Immature natural killer cell (primary cell): ENCODE data around the gene MSRB3. TPM values are rescaled to one million over a fixed set of nuclear protein-coding genes. Genes with fewer than 3 reads are reported as not detected.
"Not testable (repeated sequence)": the region's sequence is repeated elsewhere in the genome, so short reads cannot be mapped to it uniquely, and the experiment has no call there.

Source experiments
- DNase-seq, 3 donors: peaks; one replicate each; pipeline ENCODE4 v3.0.0; 2022; ENCODE audit warnings: mixed read lengths in 1 of 3
- H3K27ac Mint-ChIP-seq, 6 donors: one replicate each; pipeline ENCODE4 v1.8.0; 2020; ENCODE audit warnings: mixed read lengths in 6 of 6, mild to moderate bottlenecking in 5 of 6, inconsistent platforms in 4 of 6, moderate library complexity in 3 of 6
- H3K27me3 Mint-ChIP-seq, 3 donors: one replicate each; pipeline ENCODE4 v1.8.0; 2020 to 2021; ENCODE audit warnings: low read depth in 3 of 3, mild to moderate bottlenecking in 3 of 3, mixed read lengths in 3 of 3, moderate library complexity in 3 of 3, inconsistent platforms in 1 of 3
- H3K36me3 Mint-ChIP-seq, 3 donors: one replicate each; pipeline ENCODE4 v1.8.0; 2020; ENCODE audit warnings: mixed read lengths in 3 of 3, inconsistent platforms in 2 of 3, mild to moderate bottlenecking in 2 of 3
- H3K4me1 Mint-ChIP-seq, 2 donors: one replicate each; pipeline ENCODE4 v1.8.0; 2020; ENCODE audit warnings: inconsistent platforms in 2 of 2, mild to moderate bottlenecking in 2 of 2, mixed read lengths in 2 of 2, moderate library complexity in 1 of 2
- H3K4me3 Mint-ChIP-seq, 5 donors: one replicate each; pipeline ENCODE4 v1.8.0; 2020; ENCODE audit warnings: mild to moderate bottlenecking in 5 of 5, mixed read lengths in 5 of 5, inconsistent platforms in 3 of 5, moderate library complexity in 3 of 5
- H3K9me3 Mint-ChIP-seq, 6 donors: one replicate each; pipeline ENCODE4 v1.8.0; 2020; ENCODE audit warnings: mild to moderate bottlenecking in 6 of 6, mixed read lengths in 6 of 6, inconsistent platforms in 4 of 6, moderate library complexity in 3 of 6
- polyA plus RNA-seq, 3 donors: library from polyadenylated mRNA; unstranded; fragments of 300-500 nt; fragmentation: Illumina TruSeq; gene quantifications; one replicate each; pipeline ENCODE4 v1.2.3, GENCODE V29; 2021

The MSRB3 gene
- polyA plus RNA-seq, 3 donors from 2014 or later, result 3.0 to 4.6 (median 3.2) TPM

DNA sequence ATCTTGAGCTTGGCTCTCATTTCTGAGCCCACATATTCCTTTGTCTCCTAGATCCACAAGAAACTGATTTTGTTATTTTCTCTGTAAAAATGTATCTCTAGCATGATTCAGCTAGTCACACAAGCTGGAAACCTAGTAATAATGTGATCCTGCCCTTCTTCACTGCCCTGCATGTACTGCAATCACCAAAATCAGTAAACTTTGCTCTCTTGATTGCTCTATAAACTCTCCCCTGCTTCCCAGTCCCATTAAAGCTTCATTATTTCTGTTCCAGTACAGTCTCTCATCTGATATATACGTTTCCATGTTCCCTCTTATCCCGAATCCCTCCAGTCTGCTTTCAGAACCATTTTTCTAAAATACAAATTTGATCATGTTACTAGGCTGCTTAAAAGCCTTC, 166.5 kb downstream of the MSRB3 start:
- DNase-seq, result no peak
- H3K4me3 Mint-ChIP-seq, result no peak overlapping the region
- H3K9me3 Mint-ChIP-seq, result no peaks in the 10 kb centered on the region
- H3K27ac Mint-ChIP-seq, result no peak overlapping the region
- H3K4me1 Mint-ChIP-seq, result no peaks in the 10 kb centered on the region
- H3K36me3 Mint-ChIP-seq, result no peaks in the 10 kb centered on the region
- H3K27me3 Mint-ChIP-seq, result peaks cover 0 to 3% (median 3%) of the 10 kb centered on the region in 3 donors

- Mint-ChIP-seq H3K27me3 (peaks cover 0 to 5% (median 3%) of the 10 kb centered on the region in 3 donors), H3K4me1 (no peaks in the 10 kb centered on the region), H3K9me3 (peaks cover 0 to 3% (median 0%) of the 10 kb centered on the region in 6 donors), H3K36me3 (no peaks in the 10 kb centered on the region), H3K27ac (no peak overlapping the region), H3K4me3 (no peak overlapping the region)
- DNase-seq, result no peak
Measured at GRCh38 chr12:65446901-65447300, 168.4 kb downstream of the MSRB3 start.

GRCh38 chr12:65449400-65449799, 170.9 kb downstream of the MSRB3 start:
- H3K27ac Mint-ChIP-seq, result no peak overlapping the region
- H3K36me3 Mint-ChIP-seq, result no peaks in the 10 kb centered on the region
- no peaks in the 10 kb centered on the region for H3K4me1 Mint-ChIP-seq
- peaks cover 0 to 3% (median 0%) of the 10 kb centered on the region in 6 donors for H3K9me3 Mint-ChIP-seq
- DNase-seq, result no peak
- H3K4me3 Mint-ChIP-seq, result no peak overlapping the region
- peaks cover 0 to 4% (median 3%) of the 10 kb centered on the region in 3 donors for H3K27me3 Mint-ChIP-seq

- no peak overlapping the region for H3K27ac Mint-ChIP-seq
- peaks cover 0 to 3% (median 0%) of the 10 kb centered on the region in 6 donors for H3K9me3 Mint-ChIP-seq
- no peaks in the 10 kb centered on the region for H3K36me3 Mint-ChIP-seq
- no peak for DNase-seq
- H3K4me3 Mint-ChIP-seq, result no peak overlapping the region
- H3K4me1 Mint-ChIP-seq, result no peaks in the 10 kb centered on the region
- H3K27me3 Mint-ChIP-seq, result peaks cover 0 to 4% (median 3%) of the 10 kb centered on the region in 3 donors
Measured at GRCh38 chr12:65450625-65451024, 172.1 kb downstream of the MSRB3 start.

GRCh38 chr12:65454115-65454787, 175.8 kb downstream of the MSRB3 start:
- no peak for DNase-seq
- Mint-ChIP-seq H3K4me1 (no peaks in the 10 kb centered on the region), H3K27ac (no peak overlapping the region), H3K27me3 (peaks cover 0 to 6% (median 0%) of the 10 kb centered on the region in 3 donors), H3K4me3 (no peak overlapping the region), H3K36me3 (no peaks in the 10 kb centered on the region), H3K9me3 (peaks cover 0 to 3% (median 0%) of the 10 kb centered on the region in 6 donors)

DNA sequence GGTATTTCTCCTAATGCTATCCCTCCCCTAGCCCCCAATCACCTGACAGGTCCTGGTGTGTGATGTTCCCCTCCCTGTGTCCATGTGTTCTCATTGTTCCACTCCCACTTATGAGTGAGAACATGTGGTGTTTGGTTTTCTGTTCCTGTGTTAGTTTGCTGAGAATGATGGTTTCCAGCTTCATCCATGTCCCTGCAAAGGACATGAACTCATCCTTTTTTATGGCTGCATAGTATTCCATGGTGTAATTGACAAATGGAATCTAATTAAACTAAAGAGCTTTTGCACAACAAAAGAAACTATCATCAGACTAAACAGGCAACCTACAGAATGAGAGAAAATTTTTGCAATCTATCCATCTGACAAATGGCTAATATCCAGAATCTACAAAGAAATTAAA, 178.9 kb downstream of the MSRB3 start:
- not testable (repeated sequence) for H3K4me1 Mint-ChIP-seq, H3K4me3 Mint-ChIP-seq, DNase-seq, H3K9me3 Mint-ChIP-seq, H3K27me3 Mint-ChIP-seq, H3K27ac Mint-ChIP-seq, H3K36me3 Mint-ChIP-seq

- Mint-ChIP-seq H3K4me1 (no peaks in the 10 kb centered on the region), H3K27ac (no peak overlapping the region), H3K36me3 (no peaks in the 10 kb centered on the region), H3K4me3 (no peak overlapping the region), H3K9me3 (peaks cover 0 to 3% (median 0%) of the 10 kb centered on the region in 6 donors), H3K27me3 (peaks cover 0 to 6% (median 0%) of the 10 kb centered on the region in 3 donors)
- no peak for DNase-seq
Measured at GRCh38 chr12:65458718-65459117, 180.2 kb downstream of the MSRB3 start.

DNA sequence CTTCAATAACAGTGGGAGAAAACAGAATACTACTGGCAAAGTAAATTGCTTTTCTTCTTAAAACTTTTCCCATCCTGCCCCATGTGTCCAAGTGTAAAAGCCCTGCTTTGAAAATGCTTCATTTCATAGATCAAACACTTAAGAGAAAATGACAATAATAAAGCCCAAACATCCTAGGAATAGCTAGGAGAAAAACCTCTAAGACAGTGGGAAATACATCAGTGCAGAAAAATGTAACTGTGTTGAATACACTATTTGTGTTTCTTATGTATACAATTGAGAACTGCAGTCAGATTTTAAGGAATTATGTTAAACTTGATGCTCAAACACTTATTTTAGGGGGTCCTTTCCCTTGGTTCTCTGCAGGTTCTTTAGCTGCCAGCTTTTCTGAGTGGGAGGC, 181.1 kb downstream of the MSRB3 start:
- H3K36me3 Mint-ChIP-seq, result no peaks in the 10 kb centered on the region
- H3K4me3 Mint-ChIP-seq, result no peak overlapping the region
- H3K27me3 Mint-ChIP-seq, result peaks cover 0 to 4% (median 0%) of the 10 kb centered on the region in 3 donors
- H3K4me1 Mint-ChIP-seq, result no peaks in the 10 kb centered on the region
- no peak overlapping the region for H3K27ac Mint-ChIP-seq
- no peak for DNase-seq
- peaks cover 0 to 3% (median 0%) of the 10 kb centered on the region in 6 donors for H3K9me3 Mint-ChIP-seq

DNA sequence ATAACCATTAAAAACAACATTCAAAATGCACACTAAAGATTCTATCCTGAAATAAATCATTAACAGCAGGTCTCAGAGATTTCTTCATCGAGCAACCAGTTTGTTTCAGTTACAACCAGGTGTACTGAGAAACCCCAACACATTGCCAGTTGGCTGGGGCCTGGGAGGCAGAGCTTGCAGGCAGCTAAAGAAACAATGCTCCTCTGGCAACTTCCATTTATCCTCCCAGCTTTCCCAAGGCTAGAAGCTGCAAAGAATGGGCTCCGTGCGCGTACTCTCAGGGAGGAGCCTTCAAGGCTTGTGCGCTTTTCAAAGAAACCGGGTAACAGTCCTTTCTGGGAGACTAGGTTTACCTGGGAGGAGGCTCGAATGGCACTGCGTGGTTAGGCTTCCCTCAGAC, 181.6 kb downstream of the MSRB3 start:
- peaks cover 0 to 4% (median 0%) of the 10 kb centered on the region in 3 donors for H3K27me3 Mint-ChIP-seq
- H3K36me3 Mint-ChIP-seq, result no peaks in the 10 kb centered on the region
- H3K4me1 Mint-ChIP-seq, result no peaks in the 10 kb centered on the region
- H3K27ac Mint-ChIP-seq, result no peak overlapping the region
- H3K4me3 Mint-ChIP-seq, result no peak overlapping the region
- DNase-seq, result no peak
- peaks cover 0 to 3% (median 0%) of the 10 kb centered on the region in 6 donors for H3K9me3 Mint-ChIP-seq

DNA sequence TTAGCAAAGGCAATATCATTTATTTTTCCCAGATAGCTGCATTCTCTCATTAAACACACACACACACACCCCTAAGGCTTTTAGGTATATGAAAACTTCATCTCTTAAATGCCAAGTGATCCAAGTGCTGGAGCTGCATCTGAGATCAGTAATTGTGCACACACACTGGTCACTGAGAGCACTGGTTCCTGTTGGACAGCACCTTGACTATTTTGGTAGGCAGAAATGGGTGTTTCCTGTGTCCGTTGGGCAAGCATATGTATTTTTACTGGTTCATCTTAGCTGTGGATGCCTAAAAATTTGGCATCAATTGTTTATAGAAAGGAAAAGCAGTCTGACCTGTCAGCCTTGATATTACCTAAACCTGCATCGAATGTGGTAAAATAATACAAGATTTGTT, 182.5 kb downstream of the MSRB3 start:
- no peaks in the 10 kb centered on the region for H3K36me3 Mint-ChIP-seq
- H3K4me3 Mint-ChIP-seq, result no peak overlapping the region
- DNase-seq, result no peak
- no peaks in the 10 kb centered on the region for H3K4me1 Mint-ChIP-seq
- H3K9me3 Mint-ChIP-seq, result peaks cover 0 to 3% (median 0%) of the 10 kb centered on the region in 6 donors
- H3K27ac Mint-ChIP-seq, result no peak overlapping the region
- H3K27me3 Mint-ChIP-seq, result peaks cover 0 to 4% (median 0%) of the 10 kb centered on the region in 3 donors

DNA sequence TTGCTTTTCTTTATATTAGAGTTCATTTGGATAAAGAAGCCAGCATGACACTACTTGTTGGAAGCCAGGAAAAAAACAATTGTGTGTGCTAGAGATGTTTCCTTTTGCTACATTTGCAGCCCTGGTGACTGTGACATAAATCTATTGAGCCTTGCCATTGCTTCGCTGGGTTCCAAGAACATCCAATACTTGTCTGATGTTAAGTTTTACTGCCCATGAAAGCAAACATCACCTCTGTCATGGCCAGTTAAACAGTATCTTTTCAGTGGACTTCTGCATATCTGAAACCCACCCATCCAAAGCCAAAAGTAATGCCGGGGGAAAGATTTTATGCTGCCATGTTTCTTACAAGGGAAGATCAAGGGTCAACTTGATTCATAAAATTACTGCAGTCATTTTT, 184.0 kb downstream of the MSRB3 start:
- H3K36me3 Mint-ChIP-seq, result no peaks in the 10 kb centered on the region
- no peak overlapping the region for H3K27ac Mint-ChIP-seq
- no peaks in the 10 kb centered on the region for H3K4me1 Mint-ChIP-seq
- H3K27me3 Mint-ChIP-seq, result peaks cover 0 to 2% (median 2%) of the 10 kb centered on the region in 3 donors
- no peak overlapping the region for H3K4me3 Mint-ChIP-seq
- H3K9me3 Mint-ChIP-seq, result peaks cover 0 to 3% (median 0%) of the 10 kb centered on the region in 6 donors
- no peak for DNase-seq

GRCh38 chr12:65463082-65463481, 184.6 kb downstream of the MSRB3 start:
- peaks cover 0 to 3% (median 0%) of the 10 kb centered on the region in 6 donors for H3K9me3 Mint-ChIP-seq

DNA sequence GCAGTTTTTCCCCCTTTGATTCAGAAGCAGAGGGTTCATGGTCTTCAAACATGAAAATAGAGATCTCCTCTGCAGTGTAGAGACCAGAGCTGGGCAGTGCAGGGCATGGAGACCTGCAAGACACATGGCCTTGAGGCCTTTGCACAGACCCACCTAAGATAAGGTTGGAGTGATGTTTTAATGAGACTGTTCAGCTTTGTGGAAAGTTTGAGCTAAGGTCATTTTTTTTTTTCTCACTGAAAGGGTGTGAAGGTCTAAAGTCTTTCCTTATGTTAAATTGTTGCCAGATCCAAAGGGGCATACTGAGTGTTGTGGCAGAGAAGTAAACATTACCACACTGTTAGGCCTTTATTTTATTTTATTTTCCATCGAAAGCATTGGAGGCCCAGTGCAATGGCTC, 185.1 kb downstream of the MSRB3 start:
- H3K27me3 Mint-ChIP-seq, result peaks cover 0 to 2% (median 2%) of the 10 kb centered on the region in 3 donors
- H3K4me3 Mint-ChIP-seq, result no peak overlapping the region
- peaks cover 0 to 3% (median 0%) of the 10 kb centered on the region in 6 donors for H3K9me3 Mint-ChIP-seq
- no peak overlapping the region for H3K27ac Mint-ChIP-seq
- H3K4me1 Mint-ChIP-seq, result no peaks in the 10 kb centered on the region
- no peak for DNase-seq
- H3K36me3 Mint-ChIP-seq, result no peaks in the 10 kb centered on the region

More at GRCh38 chr12:65463082-65463481, 184.6 kb downstream of the MSRB3 start:
- no peak overlapping the region for H3K27ac Mint-ChIP-seq
- no peaks in the 10 kb centered on the region for H3K4me1 Mint-ChIP-seq
- peaks cover 0 to 2% (median 2%) of the 10 kb centered on the region in 3 donors for H3K27me3 Mint-ChIP-seq
- H3K36me3 Mint-ChIP-seq, result no peaks in the 10 kb centered on the region
- H3K4me3 Mint-ChIP-seq, result no peak overlapping the region
- no peak for DNase-seq

- H3K27me3 Mint-ChIP-seq, result peaks cover 0 to 2% (median 2%) of the 10 kb centered on the region in 3 donors
- H3K4me1 Mint-ChIP-seq, result no peaks in the 10 kb centered on the region
- no peak for DNase-seq
- no peak overlapping the region for H3K27ac Mint-ChIP-seq
- no peak overlapping the region for H3K4me3 Mint-ChIP-seq
- no peaks in the 10 kb centered on the region for H3K36me3 Mint-ChIP-seq
- H3K9me3 Mint-ChIP-seq, result peaks cover 0 to 3% (median 0%) of the 10 kb centered on the region in 6 donors
Measured at GRCh38 chr12:65464930-65465329, 186.4 kb downstream of the MSRB3 start.
